Naive thymus-derived CD4-positive, alpha-beta T cell (primary cell): ENCODE results near the gene TUNAR. TPM values are rescaled to one million over a fixed set of nuclear protein-coding genes. Genes with fewer than 3 reads are reported as not detected.

ENCODE experiments used
- ATAC-seq: fragments of 150-1000 bp; cut with Tn5 transposase; 2 replicates; pipeline ENCODE4 v1.10.0; 2021; ENCODE audit warnings: mild to moderate bottlenecking, moderate library complexity
- CTCF ChIA-PET: fragments of 350-600 bp; sonication (Branson Sonifier 250); formaldehyde crosslinking; loops from one replicate; lab custom pipeline; 2021; ENCODE audit warnings: antibody characterized with exemption; lab: Charles Lee
- POLR2A ChIA-PET: fragments of 350-600 bp; sonication (Branson Sonifier 250); formaldehyde crosslinking; loops from one replicate; lab custom pipeline; 2021; ENCODE audit warnings: antibody characterized with exemption, inconsistent platforms; lab: Charles Lee
- DNase-seq, 9 donors: peaks; one replicate each; pipeline versions ENCODE4 v3.0.0 to v3.0.0-alpha.2; 2020 to 2022; ENCODE audit warnings: mixed read lengths in 1 of 9
- H3K27ac ChIP-seq: one replicate; pipeline ENCODE4 v1.7.0; 2013; ENCODE audit warnings: mild to moderate bottlenecking, low read depth, low read length, moderate library complexity
- H3K27me3 ChIP-seq, 2 donors: one replicate each; pipeline ENCODE4 v1.7.0; 2013; ENCODE audit warnings: low read length in 2 of 2, mild to moderate bottlenecking in 2 of 2, moderate library complexity in 2 of 2; ENCODE audit not compliant: control insufficient read depth in 2 of 2, insufficient read depth in 2 of 2
- H3K36me3 ChIP-seq, 3 experiments: 1 replicate in 2 of 3; 2 replicates in 1 of 3; pipeline ENCODE4 v1.7.0; 2013; ENCODE audit warnings: low read length in 3 of 3, mild to moderate bottlenecking in 3 of 3, moderate library complexity in 1 of 3; ENCODE audit not compliant: insufficient read depth in 3 of 3, control insufficient read depth in 2 of 3
- H3K4me1 ChIP-seq, 2 donors: one replicate each; pipeline ENCODE4 v1.7.0; 2013; ENCODE audit warnings: low read length in 2 of 2, mild to moderate bottlenecking in 2 of 2, moderate library complexity in 1 of 2; ENCODE audit not compliant: control insufficient read depth in 2 of 2, insufficient read depth in 2 of 2
- H3K4me3 ChIP-seq: 2 replicates; pipeline ENCODE4 v1.7.0; 2013; ENCODE audit warnings: mild to moderate bottlenecking, low read length
- H3K9me3 ChIP-seq, 3 experiments: 1 replicate in 2 of 3; 2 replicates in 1 of 3; pipeline ENCODE4 v1.7.0; 2013; ENCODE audit warnings: low read length in 3 of 3; ENCODE audit not compliant: control insufficient read depth in 2 of 3
- H3K27ac Mint-ChIP-seq, 9 donors: one replicate each; pipeline ENCODE4 v1.8.0; 2020 to 2022; ENCODE audit warnings: mixed read lengths in 9 of 9, mild to moderate bottlenecking in 8 of 9, moderate library complexity in 5 of 9, inconsistent platforms in 2 of 9
- H3K27me3 Mint-ChIP-seq, 5 donors: one replicate each; pipeline ENCODE4 v1.8.0; 2021 to 2022; ENCODE audit warnings: mixed read lengths in 5 of 5, mild to moderate bottlenecking in 1 of 5
- H3K36me3 Mint-ChIP-seq, 5 donors: one replicate each; pipeline ENCODE4 v1.8.0; 2020 to 2022; ENCODE audit warnings: mixed read lengths in 5 of 5, mild to moderate bottlenecking in 3 of 5, inconsistent platforms in 1 of 5
- H3K4me1 Mint-ChIP-seq, 7 donors: one replicate each; pipeline ENCODE4 v1.8.0; 2020 to 2022; ENCODE audit warnings: mixed read lengths in 7 of 7, mild to moderate bottlenecking in 3 of 7, inconsistent platforms in 1 of 7
- H3K4me3 Mint-ChIP-seq, 10 donors: one replicate each; pipeline ENCODE4 v1.8.0; 2020 to 2022; ENCODE audit warnings: mild to moderate bottlenecking in 10 of 10, mixed read lengths in 10 of 10, moderate library complexity in 6 of 10, inconsistent platforms in 2 of 10
- H3K9me3 Mint-ChIP-seq, 11 donors: one replicate each; pipeline ENCODE4 v1.8.0; 2020 to 2022; ENCODE audit warnings: mixed read lengths in 11 of 11, mild to moderate bottlenecking in 4 of 11, inconsistent platforms in 1 of 11, moderate library complexity in 1 of 11
- intact Hi-C, 2 donors: fragments of 100-400 bp; cut with micrococcal nuclease; formaldehyde crosslinking; loops; one replicate each; pipeline ENCODE4 v1.15.1; 2023
- polyA plus RNA-seq, 2 donors: library from polyadenylated mRNA; unstranded; fragments of 300-500 nt; fragmentation: Illumina TruSeq; gene quantifications; one replicate each; pipeline ENCODE4 v1.2.3, GENCODE V29; 2021
- total RNA-seq, 6 experiments: library from RNA in 5 of 6; stranded (reverse) in 5 of 6; gene quantifications; 1 replicate in 5 of 6; 2 replicates in 1 of 6; pipeline ENCODE4 v1.2.3 and lab custom pipeline; 2021 to 2026

The TUNAR gene
- total and polyA plus RNA-seq, 7 experiments from 2014 or later, result not detected

DNA sequence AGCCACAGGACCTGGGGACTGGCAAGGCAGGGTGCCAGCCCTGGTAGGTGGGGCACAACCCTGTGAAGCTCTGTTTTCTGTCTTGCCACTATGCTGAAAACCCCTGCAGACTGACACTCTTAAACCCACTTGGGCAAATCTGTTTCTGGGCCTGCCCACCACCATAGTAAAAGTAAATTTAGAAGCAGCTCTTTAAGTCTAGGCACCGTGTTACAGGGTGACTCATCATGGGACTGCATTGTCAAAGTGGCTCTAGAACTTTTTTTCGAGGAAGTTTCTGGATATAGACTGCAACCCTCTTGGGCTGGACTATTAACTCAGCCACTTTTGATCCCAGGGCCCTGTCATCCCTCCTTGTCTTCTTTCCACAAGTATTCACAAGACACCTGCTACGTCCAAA lies 7.7 kb downstream of the TUNAR start:
- Histone ChIP-seq H3K9me3 (no peaks in the 10 kb centered on the region), H3K27me3 (no peaks in the 10 kb centered on the region), H3K27ac (no peak overlapping the region), H3K36me3 (no peaks in the 10 kb centered on the region), H3K4me3 (no peak overlapping the region), H3K4me1 (no peaks in the 10 kb centered on the region)
- Mint-ChIP-seq H3K27ac (no peak overlapping the region), H3K9me3 (no peaks in the 10 kb centered on the region), H3K4me3 (no peak overlapping the region), H3K27me3 (peaks cover 15 to 43% (median 30%) of the 10 kb centered on the region in 5 donors), H3K36me3 (no peaks in the 10 kb centered on the region), H3K4me1 (peaks cover 0 to 4% (median 0%) of the 10 kb centered on the region in 7 donors)
- no peak for ATAC-seq
- intact Hi-C loops, result no loop called here
- DNase-seq, result no peak
- ChIA-PET POLR2A (no interaction called here), CTCF (no interaction called here)

DNA sequence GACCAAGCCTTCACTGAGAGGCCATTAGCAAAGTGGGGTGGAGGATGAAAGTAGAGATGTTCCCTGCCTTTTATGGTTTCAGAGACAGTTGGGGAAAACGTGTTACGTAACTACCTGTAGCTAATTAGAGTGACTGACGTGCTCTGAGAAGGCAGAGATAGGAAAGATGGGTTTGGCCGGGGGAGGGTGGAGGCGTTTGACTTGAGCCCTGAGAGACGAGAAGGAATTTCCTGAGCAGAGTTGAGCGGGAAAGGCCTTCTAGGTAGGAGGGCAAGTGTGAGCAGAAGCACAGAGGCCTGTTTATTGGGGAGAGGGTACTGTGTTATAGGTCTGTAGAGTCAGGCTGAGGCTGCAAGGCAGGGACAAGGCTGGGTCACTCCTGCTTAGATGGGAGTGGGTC lies 8.6 kb downstream of the TUNAR start:
- CTCF ChIA-PET, result no interaction called here
- H3K9me3 Mint-ChIP-seq, result no peaks in the 10 kb centered on the region

DNA sequence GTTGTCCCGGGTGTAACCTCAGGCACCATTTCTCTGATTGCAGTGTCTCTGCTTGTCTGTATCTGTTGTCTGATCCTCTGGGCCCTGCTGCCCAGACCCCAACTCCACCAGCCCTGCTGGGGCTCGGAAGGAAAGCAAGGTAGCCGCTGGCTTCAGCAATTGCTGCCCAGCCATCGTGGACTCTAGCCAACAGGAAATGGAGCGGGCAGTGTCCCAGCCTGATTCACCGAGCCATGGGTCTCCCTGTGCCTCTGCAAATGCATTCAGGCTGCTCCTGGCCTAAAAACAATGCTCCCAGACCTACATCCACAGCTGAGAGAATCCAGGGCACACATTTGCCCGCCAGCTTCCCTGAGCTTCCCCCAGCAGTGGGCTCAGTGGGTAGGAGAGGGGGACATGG lies 9.2 kb downstream of the TUNAR start:
- no peak overlapping the region for H3K4me3 Mint-ChIP-seq
- H3K4me1 ChIP-seq, result no peaks in the 10 kb centered on the region
- H3K27ac ChIP-seq, result no peak overlapping the region
- CTCF ChIA-PET, result no interaction called here
- no peaks in the 10 kb centered on the region for H3K9me3 ChIP-seq
- H3K36me3 Mint-ChIP-seq, result no peaks in the 10 kb centered on the region
- POLR2A ChIA-PET, result no interaction called here
- H3K36me3 ChIP-seq, result no peaks in the 10 kb centered on the region
- H3K9me3 Mint-ChIP-seq, result no peaks in the 10 kb centered on the region
- peaks cover 8 to 52% (median 20%) of the 10 kb centered on the region in 5 donors for H3K27me3 Mint-ChIP-seq
- H3K27me3 ChIP-seq, result no peaks in the 10 kb centered on the region
- ATAC-seq (no peak), DNase-seq (no peak)
- no peak overlapping the region for H3K27ac Mint-ChIP-seq
- H3K4me1 Mint-ChIP-seq, result peaks cover 0 to 4% (median 0%) of the 10 kb centered on the region in 7 donors
- H3K4me3 ChIP-seq, result no peak overlapping the region
- intact Hi-C loops, result no loop called here

More for the DNA sequence above, 8.6 kb downstream of the TUNAR start:
- H3K36me3 Mint-ChIP-seq, result no peaks in the 10 kb centered on the region
- H3K4me3 ChIP-seq, result no peak overlapping the region
- no peaks in the 10 kb centered on the region for H3K27me3 ChIP-seq
- H3K4me1 Mint-ChIP-seq, result peaks cover 0 to 4% (median 0%) of the 10 kb centered on the region in 7 donors
- H3K9me3 ChIP-seq, result no peaks in the 10 kb centered on the region
- no peaks in the 10 kb centered on the region for H3K36me3 ChIP-seq
- H3K27ac Mint-ChIP-seq, result peak overlapping the region in 1 of 9 donors; percentile 63
- H3K27ac ChIP-seq, result no peak overlapping the region
- peaks cover 10 to 48% (median 23%) of the 10 kb centered on the region in 5 donors for H3K27me3 Mint-ChIP-seq
- ATAC-seq (no peak), DNase-seq (no peak)
- POLR2A ChIA-PET, result no interaction called here
- H3K4me1 ChIP-seq, result no peaks in the 10 kb centered on the region
- intact Hi-C loops, result no loop called here
- H3K4me3 Mint-ChIP-seq, result no peak overlapping the region

DNA sequence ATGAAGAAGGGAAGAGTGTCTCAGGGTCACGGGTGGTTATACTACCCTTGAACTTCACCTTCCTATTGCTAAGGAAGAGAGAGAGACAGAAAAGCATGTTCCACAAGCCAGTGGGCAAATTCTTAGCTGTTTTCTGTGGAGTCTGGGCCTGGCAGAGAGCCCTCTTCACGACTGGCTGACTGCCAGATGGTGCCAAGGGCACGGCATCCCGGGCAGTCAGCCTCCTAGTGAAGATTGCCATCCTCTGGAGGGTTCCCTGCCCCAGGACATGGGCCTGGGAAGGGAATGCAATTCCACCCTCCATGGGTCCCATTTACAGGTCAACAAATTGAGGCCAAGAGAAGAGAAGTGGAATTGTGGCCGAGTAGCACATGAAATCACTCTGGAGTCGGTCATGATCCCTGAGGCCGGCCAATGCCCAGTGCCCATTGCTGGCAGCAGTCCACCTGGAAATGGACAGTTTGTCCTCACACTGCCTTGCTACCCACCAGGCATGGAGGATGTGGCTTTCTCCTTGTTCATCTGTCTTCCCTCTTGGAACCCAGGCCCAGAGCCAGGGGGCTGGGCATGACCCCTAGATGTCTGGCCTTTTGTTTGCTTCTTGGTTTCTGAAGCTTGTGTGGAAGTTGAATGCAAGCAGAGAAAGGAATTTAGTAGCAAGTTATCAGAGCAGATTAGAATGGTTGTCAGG lies 9.9 kb downstream of the TUNAR start:
- H3K4me1 Mint-ChIP-seq, result peaks cover 0 to 4% (median 0%) of the 10 kb centered on the region in 7 donors
- no peaks in the 10 kb centered on the region for H3K36me3 Mint-ChIP-seq
- Histone ChIP-seq H3K36me3 (no peaks in the 10 kb centered on the region), H3K9me3 (no peaks in the 10 kb centered on the region), H3K4me3 (no peak overlapping the region), H3K4me1 (no peaks in the 10 kb centered on the region), H3K27me3 (no peaks in the 10 kb centered on the region), H3K27ac (no peak overlapping the region)
- no peak overlapping the region for H3K4me3 Mint-ChIP-seq
- ChIA-PET CTCF (no interaction called here), POLR2A (no interaction called here)
- no peak for DNase-seq
- no peak overlapping the region for H3K27ac Mint-ChIP-seq
- peaks cover 8 to 47% (median 20%) of the 10 kb centered on the region in 5 donors for H3K27me3 Mint-ChIP-seq
- no peaks in the 10 kb centered on the region for H3K9me3 Mint-ChIP-seq
- no peak for ATAC-seq
- intact Hi-C loops, result no loop called here

DNA sequence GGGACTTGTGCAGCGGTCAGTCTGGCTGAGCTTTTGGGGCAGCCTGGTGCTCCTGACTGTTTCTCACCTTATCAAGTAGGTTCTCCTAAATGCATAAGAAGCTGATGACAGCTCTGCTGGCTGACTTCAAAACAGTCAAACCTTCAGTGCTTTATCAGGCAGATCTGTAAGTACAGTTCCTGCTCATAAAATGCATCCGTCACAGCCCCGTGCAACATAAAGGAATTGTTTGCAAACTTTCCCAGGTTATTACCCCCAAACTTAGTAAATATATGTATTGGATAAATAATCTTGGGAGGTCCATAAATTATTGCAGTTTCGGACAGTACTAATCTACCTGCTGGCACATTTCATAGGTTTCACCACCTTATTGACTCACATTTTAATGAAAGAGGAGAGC lies 10.7 kb downstream of the TUNAR start:
- Histone ChIP-seq H3K27me3 (no peaks in the 10 kb centered on the region), H3K36me3 (no peaks in the 10 kb centered on the region), H3K27ac (no peak overlapping the region), H3K4me1 (no peaks in the 10 kb centered on the region), H3K4me3 (no peak overlapping the region), H3K9me3 (no peaks in the 10 kb centered on the region)
- intact Hi-C loops, result no loop called here
- ATAC-seq (no peak), DNase-seq (no peak)
- Mint-ChIP-seq H3K4me3 (no peak overlapping the region), H3K4me1 (peaks cover 0 to 4% (median 0%) of the 10 kb centered on the region in 7 donors), H3K9me3 (no peaks in the 10 kb centered on the region), H3K27me3 (peaks cover 4 to 48% (median 17%) of the 10 kb centered on the region in 5 donors), H3K27ac (no peak overlapping the region), H3K36me3 (no peaks in the 10 kb centered on the region)
- POLR2A ChIA-PET, result no interaction called here
- CTCF ChIA-PET, result no interaction called here

DNA sequence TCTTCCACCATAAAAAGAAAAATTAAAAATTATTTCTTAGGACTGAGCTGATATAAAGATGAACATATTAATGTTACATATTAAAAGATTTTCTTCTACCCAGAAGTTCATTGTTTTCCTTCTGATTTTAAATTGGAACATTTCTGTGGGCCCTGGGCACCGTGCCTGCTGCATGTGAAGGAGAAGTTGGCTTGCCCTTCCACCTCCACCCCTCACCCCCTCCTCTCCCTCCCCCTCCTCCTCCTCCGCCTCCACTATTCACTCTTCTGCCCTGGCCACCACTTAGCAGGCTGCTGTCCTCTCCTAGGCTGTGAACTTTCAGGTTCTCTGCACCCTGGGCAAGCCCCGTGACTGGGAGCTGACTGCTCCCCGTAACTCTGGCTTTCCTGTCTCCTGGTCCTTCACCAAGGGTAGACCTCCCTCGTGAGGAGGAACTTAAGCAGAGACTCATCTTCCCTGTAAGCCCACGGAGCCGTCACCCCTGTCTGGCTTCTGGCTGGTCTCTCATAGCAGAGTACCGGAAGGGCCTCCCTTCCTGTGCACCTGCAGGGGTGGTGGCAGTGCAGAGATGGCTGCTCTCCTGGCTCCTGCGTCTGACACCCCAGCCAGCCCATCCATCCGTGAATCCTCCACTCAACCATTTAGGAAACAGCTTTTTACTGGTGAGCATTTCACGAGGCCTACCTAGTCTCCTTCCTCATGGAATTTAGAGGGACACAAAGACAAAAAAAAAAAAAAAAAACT lies 12.8 kb downstream of the TUNAR start:
- ChIA-PET POLR2A (no interaction called here), CTCF (no interaction called here)
- Mint-ChIP-seq H3K27ac (peak overlapping the region in 1 of 9 donors; percentile 16), H3K27me3 (peaks cover 0 to 55% (median 11%) of the 10 kb centered on the region in 5 donors), H3K9me3 (no peaks in the 10 kb centered on the region), H3K4me1 (no peaks in the 10 kb centered on the region), H3K4me3 (no peak overlapping the region), H3K36me3 (no peaks in the 10 kb centered on the region)
- no peak overlapping the region for H3K4me3 ChIP-seq
- no peaks in the 10 kb centered on the region for H3K4me1 ChIP-seq
- ATAC-seq, result no peak
- no peak overlapping the region for H3K27ac ChIP-seq
- no peak for DNase-seq
- no peaks in the 10 kb centered on the region for H3K9me3 ChIP-seq
- no peaks in the 10 kb centered on the region for H3K36me3 ChIP-seq
- H3K27me3 ChIP-seq, result no peaks in the 10 kb centered on the region
- intact Hi-C loops, result no loop called here
